NCI-H2029 (cell line): ENCODE measurements around the gene STAT3.
"Not testable (repeated sequence)": the region's sequence is repeated elsewhere in the genome, so short reads cannot be mapped to it uniquely, and the experiment has no call there.

Experiments
- DNase-seq: peaks from one replicate; lab custom pipeline; 2025; lab: John Stamatoyannopoulos, UW

The STAT3 gene

GRCh38 chr17:42346481-42346880 is 41.8 kb downstream of the STAT3 start:
- DNase-seq = no peak

- no peak for DNase-seq
These were observed 42.7 kb downstream of the STAT3 start for GRCh38 chr17:42345396-42346073.

GRCh38 chr17:42342242-42343008 is 45.8 kb downstream of the STAT3 start:
- DNase-seq = no peak

GRCh38 chr17:42341568-42341967 is 46.7 kb downstream of the STAT3 start:
- no peak for DNase-seq

GRCh38 chr17:42340691-42341127 is 47.5 kb downstream of the STAT3 start:
- DNase-seq = no peak

DNA sequence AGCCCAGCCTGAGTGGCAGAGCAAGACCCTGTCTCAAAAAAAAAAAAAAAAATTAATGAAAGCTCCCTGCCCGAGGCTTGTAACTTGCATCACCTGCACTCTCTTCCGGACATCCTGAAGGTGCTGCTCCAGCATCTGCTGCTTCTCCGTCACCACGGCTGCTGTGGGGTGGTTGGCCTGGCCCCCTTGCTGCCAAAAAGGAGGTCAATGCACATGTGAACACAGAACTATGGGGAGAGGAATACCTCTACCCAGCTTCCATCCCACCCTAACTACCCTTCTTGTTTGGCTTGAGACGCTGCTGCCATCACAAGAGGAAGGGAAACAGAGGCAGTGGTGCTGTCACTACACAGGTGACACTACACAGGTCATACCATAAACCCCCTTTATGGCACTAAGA is 49.0 kb downstream of the STAT3 start:
- DNase-seq = no peak

GRCh38 chr17:42338427-42338985 is 49.7 kb downstream of the STAT3 start:
- no peak for DNase-seq

- DNase-seq = no peak
These were observed 50.8 kb downstream of the STAT3 start for GRCh38 chr17:42337442-42337841.

GRCh38 chr17:42334677-42335076 is 53.6 kb downstream of the STAT3 start:
- DNase-seq = no peak

DNA sequence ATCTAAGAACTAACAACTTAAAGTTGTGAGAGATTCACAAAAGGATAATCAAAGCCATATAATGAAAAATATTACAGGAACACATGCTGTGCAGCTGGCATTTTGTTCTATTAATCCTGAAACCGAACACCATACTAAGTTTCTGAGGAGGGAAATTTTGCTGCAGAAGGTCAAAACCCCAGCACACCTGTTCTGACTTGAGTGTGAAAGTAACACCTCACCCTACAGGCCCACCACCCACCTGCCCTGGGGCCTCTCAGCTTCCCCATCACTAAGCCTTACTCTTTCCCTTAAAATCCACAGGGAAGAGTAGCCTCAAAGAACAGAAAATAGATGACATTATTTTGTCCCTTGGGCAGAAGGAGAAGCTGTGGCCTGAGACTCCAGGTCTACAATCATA is 55.2 kb downstream of the STAT3 start:
- no peak for DNase-seq

- no peak for DNase-seq
These were observed 58.9 kb downstream of the STAT3 start for GRCh38 chr17:42329025-42329976.

DNA sequence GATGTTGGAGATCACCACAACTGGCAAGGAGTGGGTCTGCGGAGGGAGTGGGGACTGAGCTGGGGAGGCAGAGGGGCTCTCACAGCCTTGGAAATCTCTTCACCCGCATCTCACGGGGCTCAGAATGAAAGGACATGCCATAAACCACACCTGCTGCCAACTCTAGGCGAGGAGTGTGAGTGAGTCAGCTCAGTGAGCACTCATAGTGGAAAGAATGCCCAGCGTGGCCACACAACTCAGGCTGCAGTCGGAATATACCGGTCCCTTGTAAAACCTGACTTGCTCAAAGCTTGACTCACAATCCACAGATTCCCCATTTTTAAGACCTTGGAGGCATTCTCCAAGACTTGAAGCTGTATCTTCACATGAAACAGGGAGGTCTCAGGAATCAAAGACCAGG is 63.2 kb downstream of the STAT3 start:
- DNase-seq = no peak

DNA sequence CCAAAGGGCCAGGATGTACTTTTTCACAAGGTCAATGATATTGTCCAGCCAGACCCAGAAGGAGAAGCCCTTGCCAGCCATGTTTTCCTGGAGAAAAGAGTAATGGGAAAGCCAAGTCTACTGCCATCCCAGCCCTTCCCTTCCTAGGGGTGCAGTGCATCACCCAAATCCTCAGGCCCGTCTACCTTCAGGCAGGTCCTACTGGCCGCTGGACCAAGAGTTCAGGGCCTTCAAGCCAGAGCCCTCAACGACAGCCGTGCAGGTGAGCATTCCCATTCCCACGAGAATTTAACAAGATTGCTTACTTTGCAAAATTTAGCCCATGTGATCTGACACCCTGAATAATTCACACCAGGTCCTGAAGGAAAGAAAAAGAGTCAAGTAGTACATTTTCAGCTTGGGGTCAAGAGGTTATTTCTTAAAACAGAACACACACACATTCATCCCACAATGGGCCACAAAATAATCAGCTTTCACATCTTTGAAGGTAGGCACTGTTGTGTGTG is 64.9 kb downstream of the STAT3 start:
- no peak for DNase-seq

DNA sequence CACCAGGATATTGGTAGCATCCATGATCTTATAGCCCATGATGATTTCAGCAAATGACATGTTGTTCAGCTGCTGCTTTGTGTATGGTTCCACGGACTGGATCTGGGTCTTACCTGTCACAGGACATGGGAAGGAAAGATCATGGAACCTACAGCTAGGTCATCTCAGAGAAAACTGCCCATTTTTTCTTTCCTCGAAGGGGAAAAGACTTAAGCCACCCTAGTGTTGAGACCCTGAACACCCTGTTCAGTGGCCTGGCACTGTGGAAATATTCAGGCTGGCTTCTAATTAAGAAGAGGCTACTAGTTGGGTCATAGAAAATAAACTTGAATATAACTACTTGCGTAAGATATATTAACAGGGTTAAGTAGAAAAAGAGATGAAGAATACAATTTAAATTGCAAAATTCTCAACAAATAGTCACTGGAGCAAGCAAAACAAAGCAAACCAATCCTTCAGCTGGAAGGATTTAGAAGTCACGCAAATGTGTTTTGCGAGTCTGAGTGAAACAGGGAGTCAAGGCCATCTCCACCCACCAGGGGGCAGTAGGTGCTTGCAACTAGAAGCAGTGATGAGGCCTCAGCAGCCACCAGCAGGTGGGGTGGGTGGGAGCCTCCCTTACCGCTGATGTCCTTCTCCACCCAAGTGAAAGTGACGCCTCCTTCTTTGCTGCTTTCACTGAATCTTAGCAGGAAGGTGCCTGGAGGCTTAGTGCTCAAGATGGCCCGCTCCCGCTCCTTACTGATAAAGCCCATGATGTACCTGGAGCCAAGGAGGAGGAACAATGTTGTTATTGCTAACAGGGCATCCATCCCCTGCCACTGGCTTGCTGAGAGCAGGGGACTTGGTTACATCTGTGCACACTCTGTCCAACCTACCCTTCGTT is 65.6 kb downstream of the STAT3 start:
- DNase-seq = peak; percentile 70

- no peak for DNase-seq
These were observed 66.7 kb downstream of the STAT3 start for GRCh38 chr17:42321555-42321954.

GRCh38 chr17:42317967-42318366 is 70.3 kb downstream of the STAT3 start:
- not testable (repeated sequence) for DNase-seq

- no peak for DNase-seq
These were observed 70.9 kb downstream of the STAT3 start for GRCh38 chr17:42317266-42317845.

GRCh38 chr17:42316755-42317154 is 71.5 kb downstream of the STAT3 start:
- no peak for DNase-seq

GRCh38 chr17:42315402-42316156 is 72.7 kb downstream of the STAT3 start:
- no peak for DNase-seq
